ENCODE results near the gene TMUB1.

DNA sequence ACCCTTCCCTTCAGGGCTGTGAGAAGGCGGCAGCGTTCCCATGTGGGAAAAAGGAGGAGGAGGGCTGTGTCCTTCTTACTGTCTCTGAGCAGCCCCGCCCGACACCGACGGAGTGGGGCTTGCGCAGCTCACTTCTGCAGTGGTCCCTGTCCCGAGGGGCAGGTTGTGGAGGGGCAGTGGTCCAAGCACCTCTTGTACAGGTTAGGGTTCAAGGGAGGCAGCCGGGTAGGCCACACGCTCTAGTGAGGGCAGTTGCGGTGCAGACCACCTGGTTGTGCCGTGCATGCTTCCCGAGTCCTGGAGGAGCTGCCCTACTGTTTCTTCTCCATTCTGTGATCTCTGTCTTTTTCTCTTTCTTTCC is 35.7 kb upstream of the TMUB1 start:
- TF ChIP-seq, protein P1, sequence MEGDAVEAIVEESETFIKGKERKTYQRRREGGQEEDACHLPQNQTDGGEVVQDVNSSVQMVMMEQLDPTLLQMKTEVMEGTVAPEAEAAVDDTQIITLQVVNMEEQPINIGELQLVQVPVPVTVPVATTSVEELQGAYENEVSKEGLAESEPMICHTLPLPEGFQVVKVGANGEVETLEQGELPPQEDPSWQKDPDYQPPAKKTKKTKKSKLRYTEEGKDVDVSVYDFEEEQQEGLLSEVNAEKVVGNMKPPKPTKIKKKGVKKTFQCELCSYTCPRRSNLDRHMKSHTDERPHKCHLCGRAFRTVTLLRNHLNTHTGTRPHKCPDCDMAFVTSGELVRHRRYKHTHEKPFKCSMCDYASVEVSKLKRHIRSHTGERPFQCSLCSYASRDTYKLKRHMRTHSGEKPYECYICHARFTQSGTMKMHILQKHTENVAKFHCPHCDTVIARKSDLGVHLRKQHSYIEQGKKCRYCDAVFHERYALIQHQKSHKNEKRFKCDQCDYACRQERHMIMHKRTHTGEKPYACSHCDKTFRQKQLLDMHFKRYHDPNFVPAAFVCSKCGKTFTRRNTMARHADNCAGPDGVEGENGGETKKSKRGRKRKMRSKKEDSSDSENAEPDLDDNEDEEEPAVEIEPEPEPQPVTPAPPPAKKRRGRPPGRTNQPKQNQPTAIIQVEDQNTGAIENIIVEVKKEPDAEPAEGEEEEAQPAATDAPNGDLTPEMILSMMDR (conservative IDR thresholded peaks at IDR 0.05; ENCODE audit: low read length): no peak
- TF ChIP-seq EZH2phosphoT487 (IDR thresholded peaks at IDR 0.05; ENCODE audit: borderline replicate concordance, low read depth, low read length): no peak

Data from OCI-LY7 (cell line).